HG03103 (cell line): Measurements from ENCODE around the gene DISC1.
"Not testable (repeated sequence)": the region's sequence is repeated elsewhere in the genome, so short reads cannot be mapped to it uniquely, and the experiment has no call there.

Source experiments
- ATAC-seq: cut with Tn5 transposase; IDR thresholded peaks from one replicate; pipeline ENCODE4 v1.9.1; 2021; ENCODE audit warnings: low read depth; ENCODE audit not compliant: unreplicated experiment

DISC1 gene

DNA sequence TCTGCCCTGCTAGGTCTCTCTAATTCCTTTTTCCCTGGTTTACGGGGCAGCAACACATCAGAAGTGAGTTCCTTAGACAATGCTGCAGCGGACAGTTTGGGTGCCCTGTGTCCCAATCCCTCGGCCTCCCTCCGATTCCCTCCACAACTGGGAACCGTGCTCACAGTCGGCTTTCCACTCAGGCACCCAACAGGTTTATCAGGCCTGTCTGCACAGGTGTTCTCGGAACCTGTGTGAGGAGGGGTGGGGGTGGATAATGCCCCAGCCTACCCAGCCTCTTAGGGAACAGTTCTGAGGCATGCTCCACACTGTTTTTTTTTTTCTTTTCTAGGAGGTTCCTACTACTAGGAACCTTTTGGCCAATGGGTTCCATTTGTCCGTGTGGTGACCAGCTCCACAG lies 131.2 kb downstream of the DISC1 start:
- no peak for ATAC-seq

GRCh38 chr1:231761252-231761651 lies 134.7 kb downstream of the DISC1 start:
- no peak for ATAC-seq

DNA sequence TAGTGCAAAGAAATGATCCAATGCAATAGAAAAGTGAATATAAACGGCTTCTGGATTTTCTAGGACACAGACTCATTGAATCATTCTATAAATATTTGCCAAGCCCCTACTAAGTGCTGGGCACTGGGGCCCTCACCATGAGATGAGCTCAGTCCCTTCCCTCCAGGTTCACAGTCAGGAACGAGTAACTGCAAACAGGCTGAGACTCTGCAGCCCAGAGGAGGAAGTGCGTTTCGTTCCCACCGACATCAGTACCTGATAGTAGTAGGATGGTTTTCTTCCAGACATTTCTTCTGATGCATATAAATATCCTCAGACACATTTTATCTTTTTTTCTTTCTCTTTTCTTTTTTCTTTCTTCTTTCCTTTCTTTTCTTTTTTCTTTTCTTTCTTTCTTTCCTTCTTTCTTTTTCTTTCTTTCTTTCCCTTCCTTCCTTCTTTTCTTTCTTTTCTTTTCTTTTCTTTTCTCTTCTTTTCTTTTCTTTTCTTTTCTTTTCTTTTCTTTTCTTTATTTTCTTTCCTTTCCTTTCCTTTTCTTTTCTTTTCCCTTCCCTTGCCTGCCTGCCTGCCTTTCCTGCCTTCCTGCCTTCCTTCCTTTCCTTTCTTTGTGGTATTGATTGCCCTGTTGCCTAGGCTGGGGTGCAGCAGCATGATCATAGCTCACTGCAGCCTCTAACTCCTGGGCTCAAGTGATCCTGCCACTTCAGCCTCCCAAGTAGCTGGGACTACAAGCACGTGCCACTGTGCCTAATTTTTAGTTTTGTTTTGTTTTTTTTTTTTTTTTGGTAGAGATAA lies 135.4 kb downstream of the DISC1 start:
- ATAC-seq: no peak

DNA sequence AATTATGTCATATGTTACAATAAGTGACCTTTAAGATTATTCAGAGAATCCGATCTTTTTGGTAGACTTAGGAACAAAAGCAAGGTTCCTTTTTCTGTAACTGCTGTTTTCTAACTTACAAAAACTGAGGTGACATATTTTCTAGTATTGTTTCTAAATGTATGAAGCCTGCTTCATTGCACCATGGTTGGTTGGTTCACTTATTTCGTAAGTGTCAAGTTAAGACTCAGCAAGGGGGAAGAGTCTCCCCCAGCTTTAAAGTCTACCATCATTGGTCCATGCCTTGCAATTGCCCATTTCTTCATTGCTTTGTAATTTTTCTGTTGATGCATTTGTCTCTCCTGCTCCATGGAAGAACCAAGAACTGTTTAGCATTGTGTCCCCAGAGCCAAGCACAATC lies 136.9 kb downstream of the DISC1 start:
- no peak for ATAC-seq

DNA sequence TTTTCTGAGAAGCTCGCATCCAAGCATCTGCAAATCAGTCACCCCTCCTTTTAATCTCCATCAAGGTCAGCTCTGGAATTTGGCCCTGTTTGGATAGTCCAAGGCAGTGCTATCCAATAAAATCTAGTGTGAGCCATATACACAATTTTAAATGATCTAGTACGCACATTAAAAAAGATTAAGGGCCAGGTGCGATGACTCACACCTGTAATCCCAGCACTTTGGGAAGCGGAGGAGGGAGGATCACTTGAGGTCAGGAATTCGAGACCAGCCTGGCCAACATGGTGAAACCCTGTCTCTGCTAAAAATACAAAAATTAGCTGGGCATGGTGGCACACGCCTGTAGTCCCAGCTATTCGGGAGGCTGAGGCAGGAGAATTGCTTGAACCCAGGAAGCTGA lies 139.2 kb downstream of the DISC1 start:
- ATAC-seq: not testable (repeated sequence)

DNA sequence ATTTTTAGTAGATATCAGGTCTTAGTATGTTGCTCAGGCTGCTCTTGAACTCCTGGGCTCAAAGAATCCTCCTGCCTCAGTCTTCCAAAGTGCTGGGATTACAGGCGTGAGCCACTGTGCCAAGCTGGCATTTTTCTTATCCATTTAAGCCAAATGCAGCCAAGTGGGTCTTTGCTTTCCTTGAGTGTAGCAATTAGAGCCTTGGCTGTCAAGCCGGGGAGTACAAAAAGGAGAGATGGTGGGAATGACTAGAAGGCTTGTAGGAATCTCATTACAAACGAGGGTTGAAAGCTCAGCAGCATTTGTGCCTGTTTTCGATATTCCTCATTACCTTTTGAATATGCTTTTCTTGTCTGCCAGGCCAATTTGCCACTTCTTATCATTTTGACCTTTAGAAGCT lies 140.9 kb downstream of the DISC1 start:
- no peak for ATAC-seq

GRCh38 chr1:231768416-231768815 lies 141.8 kb downstream of the DISC1 start:
- no peak for ATAC-seq

GRCh38 chr1:231770506-231771175 lies 144.1 kb downstream of the DISC1 start:
- no peak for ATAC-seq

GRCh38 chr1:231774719-231775335 lies 148.2 kb downstream of the DISC1 start:
- no peak for ATAC-seq

DNA sequence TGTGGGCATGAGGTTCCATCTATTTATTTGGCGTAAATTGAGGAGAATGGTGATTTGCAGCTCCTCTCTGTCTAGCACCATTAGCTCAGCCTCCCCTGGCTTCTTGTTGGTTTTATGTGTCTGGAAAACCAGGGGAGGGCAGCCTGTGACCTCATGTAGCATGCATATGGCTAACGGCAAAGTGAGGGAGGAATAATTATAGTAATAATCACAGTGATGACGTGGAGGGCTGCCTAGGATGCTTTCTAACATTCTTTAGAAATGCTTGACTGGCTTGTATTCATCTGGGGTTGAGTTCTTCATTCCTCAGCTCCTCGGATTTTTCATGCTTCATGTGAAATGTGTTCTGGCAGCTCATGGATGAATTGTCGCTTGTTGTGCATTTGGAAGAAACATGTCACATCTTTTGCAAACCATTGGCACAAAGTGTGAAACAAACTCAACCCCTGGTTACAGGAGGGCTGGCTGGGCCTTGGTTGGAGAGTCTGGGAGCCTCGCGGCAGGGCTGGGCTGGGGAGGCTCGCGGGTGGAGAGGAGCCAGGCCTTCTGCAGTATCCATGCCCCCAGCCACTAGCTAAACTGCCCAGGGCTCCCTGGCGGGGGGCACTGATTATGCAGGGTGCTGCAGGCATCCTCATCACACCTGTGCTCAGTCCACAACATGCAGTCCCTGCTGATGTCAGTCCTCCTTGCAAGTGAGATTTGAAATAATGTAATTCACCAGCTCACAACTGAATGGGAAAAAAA lies 149.6 kb downstream of the DISC1 start:
- no peak for ATAC-seq

GRCh38 chr1:231776757-231777062 lies 150.1 kb downstream of the DISC1 start:
- ATAC-seq: no peak

- ATAC-seq: no peak
Measured at GRCh38 chr1:231778009-231778719, 151.6 kb downstream of the DISC1 start.

- ATAC-seq: no peak
Measured at GRCh38 chr1:231779081-231779480, 152.5 kb downstream of the DISC1 start.

GRCh38 chr1:231781892-231782291 lies 155.3 kb downstream of the DISC1 start:
- ATAC-seq: no peak

- not testable (repeated sequence) for ATAC-seq
Measured at GRCh38 chr1:231785073-231785472, 158.5 kb downstream of the DISC1 start.

- ATAC-seq: no peak
Measured at GRCh38 chr1:231786126-231786525, 159.5 kb downstream of the DISC1 start.

GRCh38 chr1:231792634-231793033 lies 166.0 kb downstream of the DISC1 start:
- ATAC-seq: no peak

- ATAC-seq: no peak
Measured at GRCh38 chr1:231793893-231794292, 167.3 kb downstream of the DISC1 start.

DNA sequence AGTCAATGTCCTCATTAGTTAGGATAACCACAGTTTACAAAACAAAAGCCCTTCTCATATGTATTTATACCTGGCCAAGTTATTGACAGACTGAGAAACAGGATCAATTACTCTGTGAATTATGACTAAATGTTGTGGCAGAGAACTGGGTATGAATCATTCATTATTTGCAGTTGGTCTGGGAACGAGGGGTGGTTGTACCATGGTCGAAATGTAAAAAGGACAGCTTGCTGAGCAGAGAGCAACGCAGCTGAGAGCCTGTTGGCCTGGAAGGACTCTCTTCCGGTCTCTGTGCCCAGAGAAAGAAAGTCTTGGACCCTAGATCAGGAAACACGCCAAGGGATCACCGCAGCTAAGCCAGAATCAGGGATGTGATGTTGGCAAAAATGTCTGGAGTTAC lies 169.6 kb downstream of the DISC1 start:
- ATAC-seq: no peak

DNA sequence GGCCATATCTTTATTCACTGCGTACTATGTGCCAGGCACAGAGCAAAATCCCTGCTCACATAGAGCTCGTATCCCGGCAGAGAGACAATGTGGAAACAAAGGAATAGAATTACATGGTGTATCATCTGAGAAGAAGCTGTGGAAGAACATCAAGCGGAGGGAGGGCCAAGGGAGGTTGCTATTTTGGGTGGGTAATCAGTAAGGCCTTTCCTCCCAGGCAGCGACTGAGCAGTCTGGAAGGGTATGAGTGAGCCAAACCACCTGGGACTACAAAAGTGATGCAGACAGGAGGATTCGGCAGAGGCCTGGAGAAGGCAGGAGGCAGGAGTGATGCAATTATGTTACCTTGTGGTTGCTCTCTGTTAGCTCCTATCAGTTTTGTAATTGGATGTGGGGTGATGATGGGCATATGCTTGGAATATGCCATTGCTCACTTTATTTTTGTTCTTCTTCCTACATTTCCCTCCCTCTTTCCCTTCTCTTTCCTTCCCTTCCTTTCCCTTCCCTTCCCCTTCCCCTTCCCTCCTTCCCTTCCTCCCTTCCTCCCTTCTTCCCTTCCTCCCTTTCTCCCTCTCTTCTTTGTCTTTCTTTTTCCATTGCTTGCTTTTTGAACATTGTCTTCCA lies 172.9 kb downstream of the DISC1 start:
- ATAC-seq: no peak
